BE2C (cell line): Measurements from ENCODE around the gene GBA3.

Experiments
- DNase-seq: peaks from one replicate; pipeline ENCODE4 v3.0.0-alpha.2; 2020
- H3K27me3 ChIP-seq: fragments of 250-450 bp; sonication (Bioruptor Pico); 2 replicates; pipeline ENCODE4 v1.5.1; 2020; ENCODE audit warnings: mild to moderate bottlenecking
- H3K36me3 ChIP-seq: fragments of 250-450 bp; sonication (Bioruptor Pico); 2 replicates; pipeline ENCODE4 v1.5.1; 2020; ENCODE audit warnings: mild to moderate bottlenecking
- H3K4me1 ChIP-seq: fragments of 250-450 bp; sonication (Bioruptor Pico); 2 replicates; pipeline ENCODE4 v1.5.1; 2020
- H3K4me3 ChIP-seq: 2 replicates; pipeline ENCODE4 v1.5.1; 2011; ENCODE audit warnings: low read depth, low read length
- H3K9me3 ChIP-seq: fragments of 250-450 bp; sonication (Bioruptor Pico); 2 replicates; pipeline ENCODE4 v1.5.1; 2020
- CTCF ChIP-seq: IDR thresholded peaks from 2 replicates; pipeline ENCODE4 v1.5.1; 2012; ENCODE audit warnings: mild to moderate bottlenecking, low read depth, low read length

The GBA3 gene

GRCh38 chr4:22814906-22815305, 122.2 kb downstream of the GBA3 start:
- DNase-seq = no peak
- no peaks in the 10 kb centered on the region for H3K27me3 ChIP-seq
- no peak overlapping the region for H3K4me3 ChIP-seq
- no peaks in the 10 kb centered on the region for H3K36me3 ChIP-seq
- no peaks in the 10 kb centered on the region for H3K4me1 ChIP-seq
- no peak for TF ChIP-seq CTCF
- no peaks in the 10 kb centered on the region for H3K9me3 ChIP-seq

GRCh38 chr4:22824091-22824490, 131.4 kb downstream of the GBA3 start:
- no peak for DNase-seq
- Histone ChIP-seq H3K4me1 (no peaks in the 10 kb centered on the region), H3K9me3 (no peaks in the 10 kb centered on the region), H3K4me3 (no peak overlapping the region), H3K27me3 (no peaks in the 10 kb centered on the region), H3K36me3 (no peaks in the 10 kb centered on the region)
- no peak for TF ChIP-seq CTCF

GRCh38 chr4:22842360-22843018, 149.8 kb downstream of the GBA3 start:
- no peaks in the 10 kb centered on the region for H3K27me3 ChIP-seq
- H3K4me1 ChIP-seq = no peaks in the 10 kb centered on the region
- no peaks in the 10 kb centered on the region for H3K9me3 ChIP-seq
- H3K4me3 ChIP-seq = no peak overlapping the region
- TF ChIP-seq CTCF = no peak
- no peak for DNase-seq
- H3K36me3 ChIP-seq = no peaks in the 10 kb centered on the region

- DNase-seq = no peak
- no peaks in the 10 kb centered on the region for H3K27me3 ChIP-seq
- TF ChIP-seq CTCF = no peak
- H3K4me3 ChIP-seq = no peak overlapping the region
- H3K4me1 ChIP-seq = no peaks in the 10 kb centered on the region
- no peaks in the 10 kb centered on the region for H3K9me3 ChIP-seq
- no peaks in the 10 kb centered on the region for H3K36me3 ChIP-seq
These were observed 155.6 kb downstream of the GBA3 start for GRCh38 chr4:22848332-22848731.

GRCh38 chr4:22850055-22850454, 157.3 kb downstream of the GBA3 start:
- H3K4me3 ChIP-seq = no peak overlapping the region
- DNase-seq = no peak
- no peak for TF ChIP-seq CTCF

GRCh38 chr4:22850630-22851029, 157.9 kb downstream of the GBA3 start:
- H3K9me3 ChIP-seq = no peaks in the 10 kb centered on the region
- no peaks in the 10 kb centered on the region for H3K4me1 ChIP-seq
- no peak for TF ChIP-seq CTCF
- no peaks in the 10 kb centered on the region for H3K36me3 ChIP-seq
- H3K27me3 ChIP-seq = no peaks in the 10 kb centered on the region
- no peak overlapping the region for H3K4me3 ChIP-seq
- DNase-seq = no peak

More at GRCh38 chr4:22850055-22850454, 157.3 kb downstream of the GBA3 start:
- no peaks in the 10 kb centered on the region for H3K4me1 ChIP-seq
- H3K9me3 ChIP-seq = no peaks in the 10 kb centered on the region
- H3K27me3 ChIP-seq = no peaks in the 10 kb centered on the region
- H3K36me3 ChIP-seq = no peaks in the 10 kb centered on the region
